Measurements from ENCODE around the gene CCDC159. TPM values are rescaled to one million over a fixed set of nuclear protein-coding genes. Genes with fewer than 3 reads are reported as not detected.
A peak's percentile ranks its signal among the peaks of the same experiment; 100 is the strongest.
"Not testable (repeated sequence)": the region's sequence is repeated elsewhere in the genome, so short reads cannot be mapped to it uniquely, and the experiment has no call there.

CCDC159 gene, protein sequence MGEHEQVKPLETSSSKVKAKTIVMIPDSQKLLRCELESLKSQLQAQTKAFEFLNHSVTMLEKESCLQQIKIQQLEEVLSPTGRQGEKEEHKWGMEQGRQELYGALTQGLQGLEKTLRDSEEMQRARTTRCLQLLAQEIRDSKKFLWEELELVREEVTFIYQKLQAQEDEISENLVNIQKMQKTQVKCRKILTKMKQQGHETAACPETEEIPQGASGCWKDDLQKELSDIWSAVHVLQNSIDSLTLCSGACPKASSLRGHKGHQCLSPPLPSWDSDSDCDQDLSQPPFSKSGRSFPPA
- total RNA-seq (2014; rRNA removed; shearing (Covaris generic)): 1.5 and 1.7 TPM in 2 replicates
- polyA plus RNA-seq (2015; cell fraction: cytosol; rRNA removed): 1.8 and 4.2 TPM in 2 replicates
- 35.3 and 39.1 TPM in 2 replicates for polyA plus RNA-seq (2015; cell fraction: nucleus; rRNA removed)

DNA sequence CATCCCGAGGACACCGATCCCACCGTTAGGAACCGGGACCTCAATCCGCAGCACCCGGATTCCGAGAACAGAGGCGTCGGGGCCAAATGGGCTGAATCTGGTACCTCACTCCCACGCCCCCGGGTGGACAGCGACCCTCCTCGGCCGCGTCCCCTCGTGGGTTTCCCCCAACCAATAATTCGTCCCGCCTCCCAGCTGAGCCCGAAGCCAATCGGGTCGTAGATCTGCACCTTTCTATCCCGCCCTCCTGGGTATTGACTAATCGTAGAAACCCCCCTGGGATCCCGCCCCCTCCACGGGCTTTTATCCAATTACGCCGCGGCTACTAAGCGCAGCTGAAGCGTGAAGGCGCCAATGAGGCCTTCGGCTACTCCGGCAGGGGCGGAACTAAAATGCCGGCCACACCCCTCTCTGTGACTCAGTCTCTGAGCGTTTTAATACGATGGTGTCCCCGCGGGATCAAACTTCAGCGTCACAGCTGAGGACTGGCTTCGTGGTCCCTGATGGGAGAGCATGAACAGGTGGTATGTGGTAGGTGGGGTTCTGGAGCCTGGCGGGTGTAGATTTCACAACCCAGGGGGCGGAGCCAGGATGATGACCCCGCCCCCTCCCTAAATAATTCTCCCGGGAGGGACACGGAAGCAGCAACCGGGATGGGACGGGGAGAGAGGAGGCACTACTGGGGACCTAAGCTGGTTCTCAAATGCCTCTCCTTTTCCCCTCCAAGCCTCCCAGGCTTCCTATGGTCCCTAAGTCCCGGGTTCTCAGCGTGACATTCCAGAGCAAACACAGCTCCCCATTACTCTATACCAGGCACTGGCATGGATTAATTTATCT is at the start of gene CCDC159, which contains the start of gene TMEM205:
TSS of gene CCDC159 (plus strand) at position 416 of the 837 bp plus-strand sequence. CDS start at position 504, 88 bp downstream.
TSS of gene TMEM205 (minus strand) at position 165 of the 837 bp plus-strand sequence. CDS start 649 bp downstream, outside the sequence.
- peak; percentile 97 for DNase-seq (ENCODE audit: low read depth, low spot score)
- in situ Hi-C loops (cut with HindIII; ENCODE audit: low pct_unique_long_range_greater_than_20kb, low sequenced_read_pairs): no loop called here

GRCh38 chr19:11299946-11300810 is 46.1 kb upstream of the CCDC159 start:
- no peak for DNase-seq (ENCODE audit: low read depth, low spot score)
- in situ Hi-C loops (cut with HindIII; ENCODE audit: low pct_unique_long_range_greater_than_20kb, low sequenced_read_pairs): no loop called here

DNA sequence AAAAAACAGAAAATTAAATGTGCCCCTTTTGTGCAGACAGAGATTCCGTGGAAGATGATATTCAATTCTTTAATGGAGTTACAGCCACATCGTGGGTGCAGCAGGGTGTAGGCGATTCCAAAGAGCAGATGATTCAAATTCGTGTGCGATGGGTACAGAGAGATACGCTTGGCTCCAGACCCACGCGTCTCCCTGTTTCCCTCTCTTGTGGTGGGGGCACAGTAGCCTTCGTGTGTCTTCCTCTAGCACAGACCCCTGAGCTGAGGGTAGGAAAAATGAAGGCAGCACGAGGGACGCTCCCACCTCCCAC is 45.6 kb upstream of the CCDC159 start:
- in situ Hi-C loops (cut with HindIII; ENCODE audit: low pct_unique_long_range_greater_than_20kb, low sequenced_read_pairs): no loop called here
- DNase-seq (ENCODE audit: low read depth, low spot score): no peak

DNA sequence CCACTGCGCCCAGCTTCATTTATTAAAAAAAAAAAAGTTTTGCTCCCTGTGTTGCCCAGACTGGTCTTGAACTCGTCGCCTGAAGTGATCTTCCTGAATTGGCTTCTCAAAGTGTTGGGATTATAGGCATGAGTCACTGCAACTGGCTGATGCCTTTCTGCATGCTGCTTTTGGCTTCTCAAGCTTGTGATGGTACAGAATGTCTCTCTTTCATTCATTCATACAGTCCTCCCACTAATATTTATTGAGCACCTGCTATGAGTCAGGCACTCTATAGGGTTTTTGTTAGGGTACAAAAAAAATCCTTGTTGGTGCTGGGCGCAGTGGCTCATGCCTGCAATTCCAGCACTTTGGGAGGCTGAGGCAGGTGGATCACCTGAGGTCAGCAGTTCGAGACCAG is 41.4 kb upstream of the CCDC159 start:
- no peak for DNase-seq (ENCODE audit: low read depth, low spot score)
- in situ Hi-C loops (cut with HindIII; ENCODE audit: low pct_unique_long_range_greater_than_20kb, low sequenced_read_pairs): no loop called here

DNA sequence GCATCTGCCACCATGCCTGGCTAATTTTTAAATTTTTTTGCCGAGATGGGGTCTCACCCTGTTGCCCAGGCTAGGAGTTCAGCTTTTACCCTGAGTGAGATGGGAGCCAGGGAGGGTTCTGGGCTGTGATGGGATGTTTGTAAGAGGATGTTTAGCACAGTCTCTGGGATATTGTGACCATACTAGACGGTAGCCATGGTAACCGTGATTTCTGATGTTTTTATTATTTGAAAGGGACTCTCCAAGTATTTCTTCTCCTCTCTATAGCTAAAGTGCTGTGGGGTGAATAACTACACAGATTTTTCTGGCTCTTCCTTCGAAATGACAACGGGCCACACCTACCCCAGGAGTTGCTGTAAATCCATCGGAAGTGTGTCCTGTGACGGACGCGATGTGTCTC is 40.0 kb upstream of the CCDC159 start:
- in situ Hi-C loops (cut with HindIII; ENCODE audit: low pct_unique_long_range_greater_than_20kb, low sequenced_read_pairs): no loop called here
- no peak for DNase-seq (ENCODE audit: low read depth, low spot score)

- DNase-seq (ENCODE audit: low read depth, low spot score); in situ Hi-C loops (cut with HindIII; ENCODE audit: low pct_unique_long_range_greater_than_20kb, low sequenced_read_pairs): not testable (repeated sequence)
Observed at GRCh38 chr19:11320278-11320995, 25.9 kb upstream of the CCDC159 start.

- no peak for DNase-seq (ENCODE audit: low read depth, low spot score)
- in situ Hi-C loops (cut with HindIII; ENCODE audit: low pct_unique_long_range_greater_than_20kb, low sequenced_read_pairs): no loop called here
Observed at GRCh38 chr19:11321191-11322126, 24.9 kb upstream of the CCDC159 start.

- in situ Hi-C loops (cut with HindIII; ENCODE audit: low pct_unique_long_range_greater_than_20kb, low sequenced_read_pairs): no loop called here
- no peak for DNase-seq (ENCODE audit: low read depth, low spot score)
Observed at GRCh38 chr19:11322269-11323024, 23.9 kb upstream of the CCDC159 start.

- no peak for DNase-seq (ENCODE audit: low read depth, low spot score)
- in situ Hi-C loops (cut with HindIII; ENCODE audit: low pct_unique_long_range_greater_than_20kb, low sequenced_read_pairs): no loop called here
Observed at GRCh38 chr19:11323601-11324078, 22.7 kb upstream of the CCDC159 start.

DNA sequence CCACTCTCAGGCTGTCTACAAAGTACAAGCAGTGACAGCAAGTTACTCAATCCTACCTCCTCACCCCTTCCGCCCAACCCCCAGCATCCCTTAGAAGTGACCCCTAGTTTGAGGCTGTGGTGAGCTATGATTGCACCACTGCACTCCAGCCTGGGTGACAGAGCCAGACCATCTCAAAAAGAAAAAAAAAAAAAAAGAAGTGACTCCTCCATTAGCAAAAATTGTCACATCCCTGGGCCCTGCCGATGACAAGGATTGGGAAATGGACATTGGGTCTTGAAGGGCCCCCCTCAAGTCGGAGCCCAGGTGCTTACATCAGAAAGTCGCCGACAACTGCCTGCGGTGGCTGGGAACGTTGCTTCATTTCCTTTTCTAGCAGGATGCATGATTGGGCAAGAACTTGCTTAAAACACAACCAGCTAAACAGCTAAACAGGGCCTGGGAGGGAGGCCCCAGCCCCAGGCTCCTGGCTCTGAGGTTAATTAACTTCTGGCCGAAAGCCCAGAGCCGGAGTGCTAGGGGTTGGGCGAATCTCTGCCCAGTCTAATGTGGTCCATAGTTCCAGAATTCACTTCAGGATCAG is 22.1 kb upstream of the CCDC159 start:
- in situ Hi-C loops (cut with HindIII; ENCODE audit: low pct_unique_long_range_greater_than_20kb, low sequenced_read_pairs): no loop called here
- peak; percentile 75 for DNase-seq (ENCODE audit: low read depth, low spot score)

- no peak for DNase-seq (ENCODE audit: low read depth, low spot score)
- in situ Hi-C loops (cut with HindIII; ENCODE audit: low pct_unique_long_range_greater_than_20kb, low sequenced_read_pairs): no loop called here
Observed at GRCh38 chr19:11324748-11325389, 21.4 kb upstream of the CCDC159 start.

GRCh38 chr19:11325544-11325943 is 20.8 kb upstream of the CCDC159 start:
- in situ Hi-C loops (cut with HindIII; ENCODE audit: low pct_unique_long_range_greater_than_20kb, low sequenced_read_pairs): no loop called here
- no peak for DNase-seq (ENCODE audit: low read depth, low spot score)

GRCh38 chr19:11330127-11330526 is 16.2 kb upstream of the CCDC159 start:
- in situ Hi-C loops (cut with HindIII; ENCODE audit: low pct_unique_long_range_greater_than_20kb, low sequenced_read_pairs): no loop called here
- no peak for DNase-seq (ENCODE audit: low read depth, low spot score)

DNA sequence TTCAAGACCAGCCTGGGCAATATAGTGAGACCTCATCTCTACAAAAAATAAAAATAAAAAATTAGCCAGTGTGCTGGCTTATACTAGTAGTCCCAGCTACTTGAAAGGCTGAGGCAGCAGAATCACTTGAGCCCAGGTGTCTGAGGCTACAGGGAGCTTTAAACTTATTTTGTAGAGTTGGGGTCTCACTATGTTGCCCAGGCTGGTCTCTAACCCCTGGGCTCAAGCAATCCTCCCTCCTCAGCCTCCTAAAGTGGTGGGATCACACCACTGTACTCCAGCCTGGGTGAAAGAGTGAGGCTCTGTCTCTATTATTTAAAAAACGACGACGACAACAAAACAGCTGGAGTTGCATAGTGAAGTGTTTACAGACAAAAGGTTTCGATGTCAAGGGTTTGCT is 14.8 kb upstream of the CCDC159 start:
- in situ Hi-C loops (cut with HindIII; ENCODE audit: low pct_unique_long_range_greater_than_20kb, low sequenced_read_pairs): no loop called here
- no peak for DNase-seq (ENCODE audit: low read depth, low spot score)

GRCh38 chr19:11332822-11333221 is 13.5 kb upstream of the CCDC159 start:
- in situ Hi-C loops (cut with HindIII; ENCODE audit: low pct_unique_long_range_greater_than_20kb, low sequenced_read_pairs): no loop called here

More at GRCh38 chr19:11332822-11333221, 13.5 kb upstream of the CCDC159 start:
- DNase-seq (ENCODE audit: low read depth, low spot score): no peak

All from SK-MEL-5 (cell line).